ENCODE results near the gene ARHGAP1. TPM values are rescaled to one million over a fixed set of nuclear protein-coding genes. Genes with fewer than 3 reads are reported as not detected.
A peak's percentile ranks its signal among the peaks of the same experiment; 100 is the strongest.

ARHGAP1 gene
- polyA plus RNA-seq, 3 donors = 31.6 to 59.3 (median 44.1) TPM

- Mint-ChIP-seq H3K4me3 (no peak overlapping the region), H3K27me3 (ENCODE audit: low read depth in 3 of 3) (no peaks in the 10 kb centered on the region), H3K4me1 (no peaks in the 10 kb centered on the region), H3K9me3 (peaks cover 0 to 3% (median 0%) of the 10 kb centered on the region in 7 donors), H3K27ac (no peak overlapping the region), H3K36me3 (peaks cover 4 to 13% of the 10 kb centered on the region in 2 donors)
- Histone ChIP-seq H3K9me3 (replicated peaks in 1 of 2; ENCODE audit: control insufficient read depth in 1 of 2, insufficient read depth in 1 of 2, low read length in 2 of 2) (no peaks in the 10 kb centered on the region), H3K36me3 (replicated peaks in 1 of 2; ENCODE audit: control insufficient read depth in 1 of 2, insufficient read depth in 2 of 2, low read length in 2 of 2) (peaks cover 4 to 6% of the 10 kb centered on the region in 2 donors), H3K27me3 (ENCODE audit: control insufficient read depth in 2 of 2, insufficient read depth in 2 of 2, low read length in 2 of 2) (no peaks in the 10 kb centered on the region), H3K27ac (ENCODE audit: low read depth in 1 of 2, low read length in 2 of 2) (no peak overlapping the region), H4K20me1 (ENCODE audit: insufficient read depth, low read length) (no peaks in the 10 kb centered on the region), H3K79me2 (ENCODE audit: insufficient read depth, low read length) (no peaks in the 10 kb centered on the region), H3K4me1 (ENCODE audit: control insufficient read depth in 1 of 2, insufficient read depth in 2 of 2, low read length in 2 of 2) (no peaks in the 10 kb centered on the region), H2AFZ (ENCODE audit: insufficient read depth, low read depth, low read length, poor library complexity, severe bottlenecking) (no peak overlapping the region), H3K9ac (ENCODE audit: insufficient read depth, low read length, poor library complexity, severe bottlenecking) (no peak overlapping the region), H3K4me3 (replicated peaks in 1 of 3; ENCODE audit: low read depth in 2 of 3, low read length in 3 of 3) (no peak overlapping the region), H3K4me2 (replicated peaks; ENCODE audit: extremely low read depth, low read length, poor library complexity, severe bottlenecking) (no peak overlapping the region)
- intact Hi-C loops (cut with micrococcal nuclease) = no loop called here
- no peak for TF ChIP-seq CTCF (IDR thresholded peaks at IDR 0.05)
- WGBS (ENCODE audit: insufficient coverage) = 93% methylated on average over 5 of the region's 7 CpGs
- no peak for DNase-seq
Observed at GRCh38 chr11:46712874-46713576, 12.6 kb upstream of the ARHGAP1 start.

- no peaks in the 10 kb centered on the region for H3K27me3 Mint-ChIP-seq (ENCODE audit: low read depth in 3 of 3)
- no peak overlapping the region for H3K4me3 Mint-ChIP-seq
- H3K9me3 Mint-ChIP-seq = peaks cover 0 to 5% (median 0%) of the 10 kb centered on the region in 7 donors
- peak overlapping the region in 2 of 7 donors; percentile 40 for H3K27ac Mint-ChIP-seq
- no peak overlapping the region for H3K9ac ChIP-seq (ENCODE audit: insufficient read depth, low read length, poor library complexity, severe bottlenecking)
- H3K27me3 ChIP-seq (ENCODE audit: control insufficient read depth in 2 of 2, insufficient read depth in 2 of 2, low read length in 2 of 2) = no peaks in the 10 kb centered on the region
- peaks cover 11% of the 10 kb centered on the region for H4K20me1 ChIP-seq (ENCODE audit: insufficient read depth, low read length)
- no peak overlapping the region for H2AFZ ChIP-seq (ENCODE audit: insufficient read depth, low read depth, low read length, poor library complexity, severe bottlenecking)
- no peak overlapping the region for H3K4me3 ChIP-seq (replicated peaks in 1 of 3; ENCODE audit: low read depth in 2 of 3, low read length in 3 of 3)
- no peak overlapping the region for H3K27ac ChIP-seq (ENCODE audit: low read depth in 1 of 2, low read length in 2 of 2)
- H3K4me1 Mint-ChIP-seq = peaks cover 1% of the 10 kb centered on the region
- no peak overlapping the region for H3K4me2 ChIP-seq (replicated peaks; ENCODE audit: extremely low read depth, low read length, poor library complexity, severe bottlenecking)
- no peaks in the 10 kb centered on the region for H3K9me3 ChIP-seq (replicated peaks in 1 of 2; ENCODE audit: control insufficient read depth in 1 of 2, insufficient read depth in 1 of 2, low read length in 2 of 2)
- no peaks in the 10 kb centered on the region for H3K4me1 ChIP-seq (ENCODE audit: control insufficient read depth in 1 of 2, insufficient read depth in 2 of 2, low read length in 2 of 2)
- H3K36me3 Mint-ChIP-seq = peaks cover 19 to 30% of the 10 kb centered on the region in 2 donors
- no peak for TF ChIP-seq CTCF (IDR thresholded peaks at IDR 0.05)
- H3K36me3 ChIP-seq (replicated peaks in 1 of 2; ENCODE audit: control insufficient read depth in 1 of 2, insufficient read depth in 2 of 2, low read length in 2 of 2) = peaks cover 13 to 23% of the 10 kb centered on the region in 2 donors
- intact Hi-C loops (cut with micrococcal nuclease) = no loop called here
- no peaks in the 10 kb centered on the region for H3K79me2 ChIP-seq (ENCODE audit: insufficient read depth, low read length)
- DNase-seq = no peak
- WGBS (ENCODE audit: insufficient coverage) = 93% methylated on average over 5 of the region's 5 CpGs
Observed at GRCh38 chr11:46711303-46711702, 10.9 kb upstream of the ARHGAP1 start.
